Measurements from ENCODE around the gene RAB24. TPM values are rescaled to one million over a fixed set of nuclear protein-coding genes. Genes with fewer than 3 reads are reported as not detected.
"Not testable (repeated sequence)": the region's sequence is repeated elsewhere in the genome, so short reads cannot be mapped to it uniquely, and the experiment has no call there.

Gene RAB24
- 15.4 and 22.2 TPM in 2 replicates for total RNA-seq

- no peak for DNase-seq (ENCODE audit: low read depth, low spot score)
Measured at GRCh38 chr5:177303121-177303924, at the start of gene RAB24, which contains the start of gene PRELID1. Gene RAB24, minus strand, starts transcription at chr5:177303719. Its CDS starts 431 bp downstream, at chr5:177303288. Gene PRELID1, plus strand, starts transcription at chr5:177303799. Its CDS starts 187 bp downstream, at chr5:177303986.

DNA sequence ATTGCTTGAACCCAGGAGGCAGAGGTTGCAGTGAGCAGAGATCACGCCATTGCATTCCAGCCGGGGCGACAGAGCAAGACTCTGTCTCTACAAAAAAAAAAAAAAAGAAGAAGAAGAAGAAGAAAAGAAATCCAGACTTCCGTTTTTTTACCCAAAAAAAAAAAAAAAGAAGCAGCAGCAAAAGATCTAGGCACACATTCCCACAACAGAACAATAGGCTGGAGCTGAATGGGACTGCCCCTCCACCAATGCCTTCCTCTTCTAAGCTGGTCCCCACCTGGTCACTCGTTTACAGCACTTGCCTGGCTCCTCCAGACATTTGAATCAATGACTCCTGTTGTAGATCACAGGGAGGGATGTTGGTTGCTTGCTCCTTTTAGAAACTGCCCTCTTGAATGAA, 49.6 kb upstream of the RAB24 start:
- DNase-seq (ENCODE audit: low read depth, low spot score), result no peak

DNA sequence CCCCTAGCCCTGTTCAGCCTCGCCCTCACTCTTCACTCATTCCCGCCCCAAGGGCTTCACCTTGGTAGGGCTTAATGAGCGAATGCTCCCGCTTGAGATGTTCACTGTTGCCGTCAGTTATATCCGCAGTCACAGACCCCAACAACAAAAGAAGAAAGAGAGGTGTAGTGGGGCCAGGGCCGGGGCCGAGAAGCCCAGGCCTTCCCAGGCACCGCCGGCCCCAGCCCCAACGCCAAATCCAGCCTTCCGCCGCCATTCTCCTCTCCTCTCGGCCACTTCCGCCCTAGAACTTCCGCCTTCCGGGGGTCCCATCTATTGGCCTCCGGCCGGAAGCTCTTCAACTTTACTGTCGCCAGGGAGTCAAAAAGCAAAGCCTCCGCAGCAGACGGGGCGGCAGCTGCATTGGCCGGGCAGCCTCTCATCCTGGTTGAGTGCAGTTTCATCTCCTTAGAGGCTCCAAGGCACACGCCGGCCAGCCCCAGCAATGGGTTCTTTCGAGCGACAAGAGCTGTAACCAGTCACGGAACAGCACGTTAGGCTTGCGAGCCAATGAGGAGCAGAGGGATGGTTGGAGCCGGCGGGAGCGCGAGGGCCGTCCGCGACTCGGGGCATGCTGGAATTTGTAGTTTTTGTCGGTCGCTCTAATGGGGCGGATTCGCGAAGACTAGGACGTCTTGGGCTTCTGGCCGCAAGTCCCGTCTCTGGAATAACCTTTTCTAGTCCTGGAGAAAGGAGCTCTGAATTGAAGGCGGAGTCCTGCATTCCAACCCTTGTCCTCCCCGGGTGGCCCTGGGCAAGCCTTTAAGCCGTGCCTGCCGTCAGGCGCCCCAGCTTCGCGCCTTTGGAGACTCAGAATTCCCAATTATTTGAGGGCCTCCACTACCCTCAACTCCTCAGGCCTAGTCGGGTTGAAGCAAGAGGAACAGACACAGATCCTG, 48.1 kb upstream of the RAB24 start, which contains the start of gene LMAN2:
Gene LMAN2, minus strand, starts transcription at position 277 of the 938 bp plus-strand sequence. Its CDS starts 21 bp downstream, at position 256.
- peak; percentile 87 for DNase-seq (ENCODE audit: low read depth, low spot score)

- DNase-seq (ENCODE audit: low read depth, low spot score), result no peak
Measured at GRCh38 chr5:177350776-177351391, 47.4 kb upstream of the RAB24 start.

GRCh38 chr5:177349762-177350161, 46.2 kb upstream of the RAB24 start:
- no peak for DNase-seq (ENCODE audit: low read depth, low spot score)

DNA sequence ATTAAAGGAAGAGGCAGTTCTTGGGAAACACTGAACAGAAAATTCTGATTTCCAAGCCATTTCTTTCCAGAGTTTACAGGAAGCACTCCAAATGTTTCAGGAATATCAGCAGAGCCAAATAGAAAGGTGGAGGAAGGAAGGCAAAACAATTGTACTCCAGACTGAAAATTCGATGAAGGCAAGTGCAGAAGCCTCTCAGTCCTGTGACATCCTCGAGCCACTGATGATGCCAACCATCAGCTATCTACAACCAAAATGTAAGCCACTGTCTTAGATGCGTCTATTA, 45.8 kb upstream of the RAB24 start:
- no peak for DNase-seq (ENCODE audit: low read depth, low spot score)

- no peak for DNase-seq (ENCODE audit: low read depth, low spot score)
Measured at GRCh38 chr5:177347699-177348098, 44.2 kb upstream of the RAB24 start.

- DNase-seq (ENCODE audit: low read depth, low spot score), result no peak
Measured at GRCh38 chr5:177346820-177347219, 43.3 kb upstream of the RAB24 start.

DNA sequence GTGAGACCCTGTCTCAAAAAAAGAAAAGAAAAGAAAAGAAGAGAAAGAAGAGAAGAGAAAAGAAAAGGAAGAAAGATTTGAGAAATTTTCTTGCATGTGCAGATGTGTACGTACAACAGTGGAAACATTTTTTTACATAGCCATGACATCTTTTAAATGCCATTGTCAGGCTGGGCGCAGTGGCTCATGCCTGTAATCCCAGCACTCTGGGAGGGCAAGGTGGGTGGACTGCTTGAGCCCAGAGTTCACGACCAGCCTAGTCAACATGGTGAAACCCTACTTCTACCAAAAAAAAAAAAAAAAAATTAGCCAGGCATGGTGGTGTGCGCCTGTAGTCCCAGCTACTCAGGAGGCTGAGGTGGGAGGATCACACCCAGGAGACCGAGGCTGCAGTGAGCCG, 41.4 kb upstream of the RAB24 start:
- DNase-seq (ENCODE audit: low read depth, low spot score), result no peak

- DNase-seq (ENCODE audit: low read depth, low spot score), result no peak
Measured at GRCh38 chr5:177343777-177344176, 40.3 kb upstream of the RAB24 start.

DNA sequence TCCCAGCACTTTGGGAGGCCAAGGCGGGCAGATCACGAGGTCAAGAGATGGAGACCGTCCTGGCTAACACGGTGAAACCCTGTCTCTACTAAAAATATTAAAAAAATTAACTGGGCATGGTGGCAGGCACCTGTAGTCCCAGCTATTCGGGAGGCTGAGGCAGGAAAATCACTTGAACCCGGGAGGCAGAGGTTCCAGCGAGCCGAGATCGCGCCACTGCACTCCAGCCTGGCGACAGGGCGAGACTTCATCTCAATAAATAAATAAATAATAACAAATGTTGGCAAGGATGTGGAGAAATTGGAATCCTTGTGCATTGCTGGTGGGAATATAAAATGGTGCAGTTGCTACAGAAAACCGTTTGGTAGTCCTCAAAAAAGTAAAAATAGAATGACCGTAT, 39.5 kb upstream of the RAB24 start:
- DNase-seq (ENCODE audit: low read depth, low spot score), result not testable (repeated sequence)

DNA sequence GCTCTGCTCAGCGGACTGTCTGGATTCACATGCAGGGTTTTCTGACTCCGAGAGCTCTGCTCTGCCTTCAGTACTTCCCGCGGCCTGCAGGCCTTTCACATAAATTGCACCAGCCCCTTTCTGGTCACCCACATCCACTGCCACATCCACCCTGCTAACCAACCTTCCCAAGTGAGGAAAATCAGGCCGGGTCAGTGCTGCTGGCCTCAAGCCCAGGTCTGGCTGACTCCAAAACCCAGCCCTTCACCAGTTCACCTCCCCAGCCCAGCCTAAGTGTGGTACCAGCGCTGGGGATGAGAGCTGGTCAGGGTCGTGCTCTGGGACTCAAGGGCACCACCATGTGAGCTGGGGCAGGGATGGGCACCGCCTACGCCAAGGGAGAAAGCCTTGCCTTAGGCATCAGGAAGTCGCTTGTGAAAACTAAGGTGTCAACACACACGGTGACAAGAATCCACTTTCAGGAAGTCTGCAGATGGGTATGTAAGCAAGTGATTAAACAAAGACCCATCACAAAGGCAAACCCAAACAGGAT, 35.7 kb upstream of the RAB24 start:
- DNase-seq (ENCODE audit: low read depth, low spot score), result no peak

GRCh38 chr5:177338251-177339106, 35.0 kb upstream of the RAB24 start:
- DNase-seq (ENCODE audit: low read depth, low spot score), result no peak

DNA sequence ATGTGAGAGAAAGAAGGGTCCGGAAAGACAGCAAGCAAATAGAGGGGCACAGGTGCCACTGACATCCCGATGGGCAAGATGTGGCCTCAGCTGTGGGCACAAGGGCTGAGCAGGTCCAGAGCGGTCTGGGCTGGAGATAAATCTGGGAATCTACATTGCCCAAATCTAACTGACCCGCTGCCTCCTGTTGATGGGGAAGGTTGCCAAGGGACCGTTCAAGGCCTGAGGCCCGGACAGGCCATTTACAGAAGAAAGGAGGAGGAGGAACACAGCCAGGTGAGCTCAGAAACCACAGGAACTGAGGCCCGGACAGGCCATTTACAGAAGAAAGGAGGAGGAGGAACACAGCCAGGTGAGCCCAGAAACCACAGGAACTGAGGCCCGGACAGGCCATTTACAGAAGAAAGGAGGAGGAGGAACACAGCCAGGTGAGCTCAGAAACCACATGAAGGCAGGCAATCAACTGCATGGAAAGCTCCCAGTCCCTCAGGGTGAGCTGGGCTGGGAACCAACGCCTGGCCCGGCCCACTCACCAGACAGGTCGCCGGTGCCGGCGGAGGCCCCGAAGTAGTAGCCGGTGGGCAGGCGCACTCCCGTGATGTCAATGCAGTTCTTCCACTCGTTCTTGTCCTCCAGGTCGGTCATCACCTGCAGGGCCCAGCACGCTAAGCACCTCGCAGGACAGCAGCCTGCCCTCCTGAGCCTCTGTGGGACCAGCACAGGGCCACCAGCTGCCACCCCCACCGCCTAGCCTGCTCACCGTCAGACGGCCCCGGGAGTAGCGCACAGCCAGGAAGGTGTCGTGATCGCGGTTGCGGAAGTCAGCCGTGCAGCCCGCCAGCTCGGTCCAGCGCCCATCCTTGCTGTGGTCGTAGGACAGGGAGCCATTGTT, 33.3 kb upstream of the RAB24 start:
- no peak for DNase-seq (ENCODE audit: low read depth, low spot score)

DNA sequence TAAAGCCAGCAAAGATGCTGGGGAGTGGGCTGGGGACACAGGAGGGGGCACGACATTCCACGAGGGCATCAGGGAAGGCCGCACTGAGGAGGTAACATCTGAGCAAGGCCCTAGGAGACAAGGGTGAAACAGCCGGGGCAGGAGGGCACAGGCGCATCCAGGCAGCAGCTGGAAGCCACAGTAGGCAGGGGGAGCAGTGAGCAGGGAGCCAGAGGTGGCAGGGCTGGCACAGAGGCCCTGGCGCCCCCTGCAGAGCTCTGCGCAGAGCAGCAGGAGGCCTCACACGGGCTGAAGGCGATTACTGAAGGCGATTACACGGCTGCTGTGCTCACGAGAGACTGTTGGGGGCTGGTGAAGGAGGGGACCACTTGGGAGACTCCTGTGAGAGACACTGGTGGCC, 32.6 kb upstream of the RAB24 start:
- no peak for DNase-seq (ENCODE audit: low read depth, low spot score)

GRCh38 chr5:177335701-177336065, 32.2 kb upstream of the RAB24 start:
- DNase-seq (ENCODE audit: low read depth, low spot score), result no peak

GRCh38 chr5:177334781-177335700, 31.5 kb upstream of the RAB24 start:
- no peak for DNase-seq (ENCODE audit: low read depth, low spot score)

GRCh38 chr5:177334155-177334551, 30.6 kb upstream of the RAB24 start:
- DNase-seq (ENCODE audit: low read depth, low spot score), result no peak
